ENCODE data around the gene SLC9B1.
"Not testable (repeated sequence)": the region's sequence is repeated elsewhere in the genome, so short reads cannot be mapped to it uniquely, and the experiment has no call there.

GRCh38 chr4:102888570-102888969 lies 130.9 kb downstream of the SLC9B1 start:
- TF ChIP-seq POLR2A, CTCF, EP300, POLR2AphosphoS5 (IDR thresholded peaks at IDR 0.05): not testable (repeated sequence)

Data from stomach (tissue), 4 donors.